HG02588 (cell line): Measurements from ENCODE around the gene VKORC1.

Experiments used
- ATAC-seq: cut with Tn5 transposase; IDR thresholded peaks from one replicate; pipeline ENCODE4 v1.9.1; 2021; ENCODE audit warnings: mild to moderate bottlenecking, moderate library complexity; ENCODE audit not compliant: unreplicated experiment

VKORC1 gene

GRCh38 chr16:31083981-31084380 is 10.6 kb downstream of the VKORC1 start:
- no peak for ATAC-seq

DNA sequence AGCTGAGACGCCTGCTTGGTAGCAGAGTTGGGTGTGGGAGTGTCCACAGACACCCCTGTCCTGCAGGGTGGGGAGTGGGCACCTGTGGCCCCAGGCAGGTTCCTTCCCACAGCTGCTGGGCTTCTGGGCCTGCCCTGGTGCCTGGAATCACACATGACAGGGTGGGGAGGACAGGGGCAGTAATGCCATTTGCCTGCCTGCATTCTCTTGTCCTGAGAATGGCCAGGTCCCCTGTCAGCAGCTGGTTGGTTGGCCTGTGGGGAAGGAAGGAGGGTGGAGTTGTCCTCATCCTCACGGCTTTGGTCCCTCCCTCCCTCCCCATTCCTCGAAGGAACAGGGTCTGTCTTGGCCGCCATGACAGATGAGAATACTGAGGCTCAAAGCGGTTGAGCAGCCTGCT is 11.0 kb downstream of the VKORC1 start:
- ATAC-seq: no peak

DNA sequence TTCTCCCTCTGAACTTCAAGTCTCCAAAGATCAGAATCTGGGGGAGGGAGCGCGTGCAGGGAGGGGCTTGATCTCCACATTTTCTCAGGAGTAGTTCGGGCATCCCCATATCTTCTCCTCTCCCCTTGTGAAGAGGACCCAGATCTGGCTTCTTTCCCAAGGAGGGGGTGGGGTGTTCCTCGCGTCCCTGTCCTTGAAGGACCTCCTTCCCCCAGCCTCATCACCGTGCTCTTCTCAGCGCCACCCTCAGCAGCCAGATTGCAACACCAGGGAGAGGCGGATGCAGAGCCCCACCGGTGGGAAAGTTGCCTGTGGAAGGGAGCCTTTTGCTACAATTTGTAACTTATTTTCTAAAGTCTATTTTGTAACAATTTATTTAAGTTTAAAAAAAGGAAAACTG is 11.5 kb downstream of the VKORC1 start:
- ATAC-seq: no peak

GRCh38 chr16:31082368-31083045 is 12.1 kb downstream of the VKORC1 start:
- no peak for ATAC-seq

GRCh38 chr16:31081428-31082351 is 12.9 kb downstream of the VKORC1 start:
- no peak for ATAC-seq

DNA sequence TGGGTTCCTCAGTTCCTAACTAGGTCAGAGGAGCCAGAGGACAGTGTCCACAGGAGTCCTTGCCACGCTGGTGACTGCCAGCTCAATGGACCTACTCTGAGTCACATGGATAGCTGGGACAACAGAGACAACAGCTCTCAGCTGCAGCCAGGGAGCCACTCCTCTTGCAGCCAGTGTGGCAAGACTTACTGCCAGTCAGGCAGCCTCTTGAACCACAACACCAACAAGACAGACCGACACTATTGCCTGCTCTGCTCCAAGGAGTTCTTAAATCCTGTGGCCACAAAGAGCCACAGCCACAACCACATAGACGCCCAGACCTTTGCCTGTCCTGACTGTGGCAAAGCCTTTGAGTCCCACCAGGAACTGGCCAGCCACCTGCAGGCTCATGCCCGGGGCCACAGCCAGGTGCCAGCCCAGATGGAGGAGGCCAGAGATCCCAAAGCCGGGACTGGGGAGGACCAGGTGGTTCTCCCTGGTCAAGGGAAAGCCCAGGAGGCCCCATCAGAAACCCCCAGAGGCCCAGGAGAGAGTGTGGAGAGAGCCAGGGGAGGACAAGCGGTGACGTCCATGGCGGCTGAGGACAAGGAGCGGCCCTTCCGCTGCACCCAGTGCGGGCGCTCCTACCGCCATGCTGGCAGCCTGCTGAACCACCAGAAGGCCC is 13.7 kb downstream of the VKORC1 start:
- ATAC-seq: no peak

GRCh38 chr16:31080035-31080629 is 14.5 kb downstream of the VKORC1 start:
- ATAC-seq: no peak

DNA sequence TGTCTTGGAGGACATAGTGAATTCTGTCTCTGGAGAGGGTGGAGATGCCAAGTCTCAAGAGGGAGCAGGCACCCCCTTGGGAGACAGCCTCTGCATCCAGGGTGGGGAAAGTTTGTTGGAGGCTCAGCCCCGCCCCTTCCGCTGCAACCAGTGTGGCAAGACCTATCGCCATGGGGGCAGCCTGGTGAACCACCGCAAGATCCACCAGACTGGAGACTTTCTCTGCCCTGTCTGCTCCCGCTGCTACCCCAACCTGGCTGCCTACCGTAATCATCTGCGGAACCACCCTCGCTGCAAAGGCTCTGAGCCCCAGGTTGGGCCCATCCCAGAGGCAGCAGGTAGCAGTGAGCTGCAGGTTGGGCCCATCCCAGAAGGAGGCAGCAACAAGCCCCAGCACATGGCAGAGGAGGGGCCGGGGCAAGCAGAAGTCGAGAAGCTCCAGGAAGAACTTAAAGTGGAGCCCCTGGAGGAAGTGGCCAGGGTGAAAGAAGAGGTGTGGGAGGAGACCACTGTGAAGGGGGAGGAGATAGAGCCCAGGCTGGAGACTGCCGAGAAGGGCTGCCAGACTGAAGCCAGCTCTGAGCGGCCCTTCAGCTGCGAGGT is 15.2 kb downstream of the VKORC1 start:
- no peak for ATAC-seq

DNA sequence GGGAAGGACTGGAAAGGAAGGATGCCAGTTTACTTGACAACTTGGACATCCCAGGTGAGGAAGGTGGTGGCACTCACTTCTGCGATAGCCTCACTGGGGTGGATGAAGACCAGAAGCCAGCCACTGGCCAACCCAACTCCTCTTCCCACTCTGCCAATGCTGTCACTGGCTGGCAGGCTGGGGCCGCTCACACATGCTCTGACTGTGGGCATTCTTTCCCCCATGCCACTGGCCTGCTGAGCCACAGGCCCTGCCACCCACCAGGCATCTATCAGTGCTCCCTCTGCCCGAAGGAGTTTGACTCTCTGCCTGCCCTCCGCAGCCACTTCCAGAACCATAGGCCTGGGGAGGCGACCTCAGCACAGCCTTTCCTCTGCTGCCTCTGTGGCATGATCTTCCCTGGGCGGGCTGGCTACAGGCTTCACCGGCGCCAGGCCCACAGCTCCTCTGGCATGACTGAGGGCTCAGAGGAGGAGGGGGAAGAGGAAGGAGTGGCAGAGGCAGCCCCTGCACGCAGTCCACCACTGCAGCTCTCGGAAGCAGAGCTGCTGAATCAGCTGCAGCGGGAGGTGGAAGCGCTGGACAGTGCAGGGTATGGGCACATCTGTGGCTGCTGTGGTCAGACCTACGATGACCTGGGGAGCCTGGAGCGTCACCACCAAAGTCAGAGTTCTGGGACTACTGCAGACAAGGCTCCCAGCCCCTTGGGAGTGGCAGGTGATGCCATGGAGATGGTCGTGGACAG is 15.8 kb downstream of the VKORC1 start:
- no peak for ATAC-seq

GRCh38 chr16:31077592-31078396 is 16.8 kb downstream of the VKORC1 start:
- ATAC-seq: no peak

GRCh38 chr16:31077024-31077423 is 17.6 kb downstream of the VKORC1 start:
- no peak for ATAC-seq

- no peak for ATAC-seq
Observed at GRCh38 chr16:31076319-31076718, 18.3 kb downstream of the VKORC1 start.

DNA sequence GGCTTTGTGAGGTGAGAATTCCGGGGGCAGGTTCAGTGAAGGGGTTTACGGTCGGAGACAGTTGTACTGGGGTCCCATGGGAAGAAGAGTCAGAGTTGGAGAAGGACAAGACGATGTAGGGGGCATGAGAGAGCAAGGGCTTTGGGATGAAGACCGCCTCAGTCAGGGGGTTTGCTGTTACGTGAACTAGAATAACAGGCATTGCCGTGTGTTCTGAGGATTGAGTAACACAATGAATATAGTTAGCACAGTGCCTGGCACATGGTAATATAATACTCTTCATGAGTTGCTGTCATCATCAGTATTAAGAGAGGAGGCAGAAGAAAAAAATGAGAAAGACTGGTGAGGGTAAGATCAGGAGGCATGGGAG is 19.8 kb downstream of the VKORC1 start:
- ATAC-seq: no peak

DNA sequence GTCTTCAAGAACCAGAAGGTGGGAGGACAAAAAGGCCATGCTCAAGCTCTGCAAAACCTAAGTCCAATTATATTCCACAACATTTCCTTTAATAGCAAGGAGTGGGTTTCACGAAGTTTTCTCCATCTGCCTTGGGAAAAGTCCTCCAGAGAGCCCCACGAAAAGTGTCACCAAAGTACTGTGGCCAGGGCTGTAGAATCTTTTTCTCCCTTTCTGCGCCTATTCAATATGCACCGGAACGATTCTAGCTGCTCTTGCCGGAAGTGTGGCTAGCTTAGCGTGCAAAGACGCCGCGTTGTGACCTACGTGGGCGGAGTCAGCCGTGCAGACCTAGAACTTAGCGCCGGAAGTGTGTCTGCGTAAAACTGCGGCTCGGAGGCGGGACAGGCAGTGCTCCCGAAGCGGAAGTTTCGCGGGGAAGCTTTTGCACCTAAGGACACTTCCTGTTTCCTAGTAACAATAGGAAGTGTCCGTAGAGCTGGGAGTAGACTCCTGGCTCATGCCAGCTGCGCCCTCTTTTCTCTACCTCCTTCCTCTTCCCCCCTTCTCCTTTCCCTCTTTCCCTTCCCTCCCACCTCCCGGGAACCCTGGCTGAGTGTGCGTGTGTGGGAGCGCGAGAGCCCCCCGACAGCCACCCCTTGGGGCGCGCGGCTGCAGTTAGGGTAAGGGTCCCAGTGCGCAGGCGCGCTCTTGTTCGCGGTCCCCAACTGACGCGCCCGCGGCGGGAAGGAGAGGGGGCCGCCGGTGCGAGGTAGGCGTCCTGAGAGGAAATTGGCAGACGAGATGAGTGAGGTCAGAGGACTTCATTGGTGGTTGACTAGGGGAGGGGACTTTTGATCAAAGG is 20.4 kb downstream of the VKORC1 start, which contains the start of the genes ZNF646 and ZNF668:
TSS of gene ZNF646 (plus strand) at position 453 of the 844 bp plus-strand sequence. CDS start 1,903 bp downstream, outside the sequence.
TSS of gene ZNF668 (minus strand) at position 271 of the 844 bp plus-strand sequence. CDS start 9,781 bp downstream, outside the sequence.
- ATAC-seq: peak; percentile 68

- ATAC-seq: peak; percentile 47
Observed at GRCh38 chr16:31073142-31073969, 21.2 kb downstream of the VKORC1 start.

GRCh38 chr16:31072540-31073141 is 22.0 kb downstream of the VKORC1 start:
- ATAC-seq: no peak

- no peak for ATAC-seq
Observed at GRCh38 chr16:31071861-31072260, 22.7 kb downstream of the VKORC1 start.
